GM21515 (cell line): ENCODE results near the gene REXO1.

Experiments
- ATAC-seq: cut with Tn5 transposase; IDR thresholded peaks from one replicate; pipeline ENCODE4 v1.9.1; 2021; ENCODE audit not compliant: unreplicated experiment

REXO1 gene

GRCh38 chr19:1774989-1775772 is 73.1 kb downstream of the REXO1 start:
- ATAC-seq = no peak

GRCh38 chr19:1773184-1773583 is 75.1 kb downstream of the REXO1 start:
- no peak for ATAC-seq

GRCh38 chr19:1770866-1771576 is 77.3 kb downstream of the REXO1 start:
- ATAC-seq = no peak

GRCh38 chr19:1769645-1769985 is 78.7 kb downstream of the REXO1 start:
- no peak for ATAC-seq

GRCh38 chr19:1768918-1769644 is 79.2 kb downstream of the REXO1 start:
- no peak for ATAC-seq

- ATAC-seq = no peak
Measured at GRCh38 chr19:1768248-1768647, 80.0 kb downstream of the REXO1 start.

GRCh38 chr19:1767464-1767933 is 80.8 kb downstream of the REXO1 start:
- ATAC-seq = no peak

GRCh38 chr19:1766800-1767352 is 81.4 kb downstream of the REXO1 start:
- ATAC-seq = no peak

- no peak for ATAC-seq
Measured at GRCh38 chr19:1765904-1766799, 82.1 kb downstream of the REXO1 start.
